ENCODE data around the gene FKBP15. TPM values are rescaled to one million over a fixed set of nuclear protein-coding genes. Genes with fewer than 3 reads are reported as not detected.

FKBP15 gene, protein sequence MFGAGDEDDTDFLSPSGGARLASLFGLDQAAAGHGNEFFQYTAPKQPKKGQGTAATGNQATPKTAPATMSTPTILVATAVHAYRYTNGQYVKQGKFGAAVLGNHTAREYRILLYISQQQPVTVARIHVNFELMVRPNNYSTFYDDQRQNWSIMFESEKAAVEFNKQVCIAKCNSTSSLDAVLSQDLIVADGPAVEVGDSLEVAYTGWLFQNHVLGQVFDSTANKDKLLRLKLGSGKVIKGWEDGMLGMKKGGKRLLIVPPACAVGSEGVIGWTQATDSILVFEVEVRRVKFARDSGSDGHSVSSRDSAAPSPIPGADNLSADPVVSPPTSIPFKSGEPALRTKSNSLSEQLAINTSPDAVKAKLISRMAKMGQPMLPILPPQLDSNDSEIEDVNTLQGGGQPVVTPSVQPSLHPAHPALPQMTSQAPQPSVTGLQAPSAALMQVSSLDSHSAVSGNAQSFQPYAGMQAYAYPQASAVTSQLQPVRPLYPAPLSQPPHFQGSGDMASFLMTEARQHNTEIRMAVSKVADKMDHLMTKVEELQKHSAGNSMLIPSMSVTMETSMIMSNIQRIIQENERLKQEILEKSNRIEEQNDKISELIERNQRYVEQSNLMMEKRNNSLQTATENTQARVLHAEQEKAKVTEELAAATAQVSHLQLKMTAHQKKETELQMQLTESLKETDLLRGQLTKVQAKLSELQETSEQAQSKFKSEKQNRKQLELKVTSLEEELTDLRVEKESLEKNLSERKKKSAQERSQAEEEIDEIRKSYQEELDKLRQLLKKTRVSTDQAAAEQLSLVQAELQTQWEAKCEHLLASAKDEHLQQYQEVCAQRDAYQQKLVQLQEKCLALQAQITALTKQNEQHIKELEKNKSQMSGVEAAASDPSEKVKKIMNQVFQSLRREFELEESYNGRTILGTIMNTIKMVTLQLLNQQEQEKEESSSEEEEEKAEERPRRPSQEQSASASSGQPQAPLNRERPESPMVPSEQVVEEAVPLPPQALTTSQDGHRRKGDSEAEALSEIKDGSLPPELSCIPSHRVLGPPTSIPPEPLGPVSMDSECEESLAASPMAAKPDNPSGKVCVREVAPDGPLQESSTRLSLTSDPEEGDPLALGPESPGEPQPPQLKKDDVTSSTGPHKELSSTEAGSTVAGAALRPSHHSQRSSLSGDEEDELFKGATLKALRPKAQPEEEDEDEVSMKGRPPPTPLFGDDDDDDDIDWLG
- 11.5 and 14.8 TPM in 2 replicates for total RNA-seq (ENCODE audit: low replicate concordance)

DNA sequence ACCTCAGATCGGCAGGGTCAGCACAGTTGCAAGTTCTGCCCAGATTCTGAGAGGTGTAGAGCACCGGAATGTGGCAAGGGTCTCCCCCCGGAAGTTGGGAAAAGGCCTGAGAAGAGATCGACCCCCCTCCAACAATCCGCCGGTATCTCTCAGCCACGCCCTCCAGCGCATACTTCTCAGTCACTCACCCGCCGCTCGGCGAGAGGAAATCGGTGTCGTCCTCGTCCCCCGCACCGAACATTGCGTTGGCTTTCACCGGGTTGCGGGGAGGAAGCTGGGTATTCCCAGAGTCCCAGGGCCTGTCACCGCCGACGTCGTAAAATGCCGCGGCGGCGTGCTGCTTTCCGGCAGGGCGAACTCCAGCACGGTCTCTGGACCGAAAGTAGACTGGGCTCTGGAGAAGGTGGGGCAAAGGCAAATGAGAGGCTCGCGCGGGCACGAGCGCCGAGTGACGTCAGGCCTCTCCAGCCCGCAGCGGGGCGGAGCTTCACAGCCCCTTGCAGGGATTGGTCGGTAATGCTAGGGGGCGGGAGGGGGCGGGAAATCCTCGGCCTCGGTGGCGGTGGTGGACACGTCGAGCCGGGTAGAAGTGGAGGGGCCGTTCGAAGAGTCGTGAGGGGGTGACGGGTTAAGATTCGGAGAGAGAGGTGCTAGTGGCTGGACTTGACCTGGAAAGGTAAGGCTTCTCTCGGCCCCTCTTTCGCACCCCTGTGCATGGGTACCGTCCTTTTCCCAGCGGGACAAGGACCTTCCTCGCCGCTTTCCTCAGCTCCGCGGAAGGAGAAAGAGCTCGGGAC is at the start of gene FKBP15, which contains the start of gene SLC31A1:
Gene FKBP15 (minus strand): TSS at position 275 of the 797 bp plus-strand sequence. CDS start 34 bp downstream, at position 241.
Gene SLC31A1 (plus strand): TSS at position 542 of the 797 bp plus-strand sequence. CDS start 34,605 bp downstream, outside the sequence.

DNA sequence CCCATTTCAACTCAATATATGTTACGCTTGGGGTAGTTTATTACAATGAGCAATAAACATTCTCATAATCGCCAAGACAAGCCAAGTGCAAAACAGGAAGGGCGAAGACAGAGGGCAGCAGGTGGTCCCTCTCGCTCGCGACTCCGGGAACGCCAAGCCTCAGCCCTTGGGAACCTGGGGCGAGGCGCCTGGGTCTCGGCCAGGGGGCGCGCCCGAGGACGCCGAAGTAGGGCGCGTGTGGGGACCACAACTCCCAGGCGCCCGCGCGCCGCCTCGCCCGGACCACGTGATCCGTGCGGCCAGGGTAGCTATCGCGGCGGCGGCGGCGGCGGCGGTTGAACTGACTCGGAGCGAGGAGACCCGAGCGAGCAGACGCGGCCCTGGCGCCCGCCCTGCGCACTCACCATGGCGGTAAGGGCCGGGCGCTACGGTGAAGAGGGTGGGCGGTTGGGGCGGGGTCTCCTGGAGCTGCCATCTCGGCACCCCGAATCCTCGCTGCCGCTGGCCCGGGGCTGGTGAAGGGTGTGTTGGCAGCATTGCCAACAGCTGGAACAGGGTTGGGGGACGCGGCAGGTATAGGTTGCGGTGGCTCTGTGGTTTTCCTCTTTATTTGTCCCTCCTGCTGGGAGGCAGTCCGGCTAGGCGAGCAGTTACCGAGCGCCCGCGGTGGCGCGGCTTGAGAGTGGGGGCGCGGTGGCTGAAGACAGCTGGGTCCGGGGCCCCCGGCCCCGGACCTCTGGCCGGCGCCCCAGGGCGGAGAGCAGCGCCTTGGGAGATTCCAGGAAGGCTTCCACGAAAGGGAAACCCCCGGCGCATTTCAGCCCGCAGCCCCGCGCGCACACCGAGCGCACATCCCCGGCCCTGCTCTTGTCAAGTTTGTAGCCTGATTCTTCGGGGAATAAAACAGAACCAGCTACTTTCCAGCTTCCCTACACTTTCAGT is 70.1 kb downstream of the FKBP15 start, which contains the start of gene SLC31A2:
Gene SLC31A2 (plus strand): TSS at position 338 of the 942 bp plus-strand sequence. CDS start 68 bp downstream, at position 406.

Other genes starting within 250 kb of the FKBP15 start
- 2.6 and 4.0 TPM in 2 replicates for gene ZNF883, start 209.1 kb downstream of the FKBP15 start, total RNA-seq (ENCODE audit: low replicate concordance)
- 2.1 TPM in 2 replicates for gene ZFP37, start 164.6 kb downstream of the FKBP15 start, total RNA-seq (ENCODE audit: low replicate concordance)
- gene SLC31A2, start 70.3 kb downstream of the FKBP15 start, total RNA-seq (ENCODE audit: low replicate concordance) = 5.1 and 18.4 TPM in 2 replicates
- gene SLC31A1, start 267 bp upstream of the FKBP15 start, total RNA-seq (ENCODE audit: low replicate concordance) = 14.5 and 21.0 TPM in 2 replicates
- 41.2 and 54.1 TPM in 2 replicates for gene CDC26, start 54.3 kb upstream of the FKBP15 start, total RNA-seq (ENCODE audit: low replicate concordance)
- gene PRPF4, start 54.4 kb upstream of the FKBP15 start, total RNA-seq (ENCODE audit: low replicate concordance) = 18.1 and 22.4 TPM in 2 replicates
- gene RNF183, start 82.1 kb upstream of the FKBP15 start, total RNA-seq (ENCODE audit: low replicate concordance) = not detected in 2 replicates
- 0.83 and 5.3 TPM in 2 replicates for gene WDR31, start 119.0 kb upstream of the FKBP15 start, total RNA-seq (ENCODE audit: low replicate concordance)
- not detected in 2 replicates for gene BSPRY, start 128.3 kb upstream of the FKBP15 start, total RNA-seq (ENCODE audit: low replicate concordance)
- 5.0 and 6.2 TPM in 2 replicates for gene HDHD3, start 155.7 kb upstream of the FKBP15 start, total RNA-seq (ENCODE audit: low replicate concordance)
- 25.9 and 32.2 TPM in 2 replicates for gene ALAD, start 180.0 kb upstream of the FKBP15 start, total RNA-seq (ENCODE audit: low replicate concordance)
- gene POLE3, start 189.4 kb upstream of the FKBP15 start, total RNA-seq (ENCODE audit: low replicate concordance) = 22.7 and 36.2 TPM in 2 replicates
- 0.12 and 0.15 TPM in 2 replicates for gene C9orf43, start 189.5 kb upstream of the FKBP15 start, total RNA-seq (ENCODE audit: low replicate concordance)
- gene RGS3, start 242.4 kb upstream of the FKBP15 start, total RNA-seq (ENCODE audit: low replicate concordance) = 41.8 and 258 TPM in 2 replicates